ENCODE data around the gene KCNIP3. TPM values are rescaled to one million over a fixed set of nuclear protein-coding genes. Genes with fewer than 3 reads are reported as not detected.

KCNIP3 gene
- polyA plus RNA-seq, 1 of the 3 experiments (the other 2 are of a cell fraction): 0.97 TPM

DNA sequence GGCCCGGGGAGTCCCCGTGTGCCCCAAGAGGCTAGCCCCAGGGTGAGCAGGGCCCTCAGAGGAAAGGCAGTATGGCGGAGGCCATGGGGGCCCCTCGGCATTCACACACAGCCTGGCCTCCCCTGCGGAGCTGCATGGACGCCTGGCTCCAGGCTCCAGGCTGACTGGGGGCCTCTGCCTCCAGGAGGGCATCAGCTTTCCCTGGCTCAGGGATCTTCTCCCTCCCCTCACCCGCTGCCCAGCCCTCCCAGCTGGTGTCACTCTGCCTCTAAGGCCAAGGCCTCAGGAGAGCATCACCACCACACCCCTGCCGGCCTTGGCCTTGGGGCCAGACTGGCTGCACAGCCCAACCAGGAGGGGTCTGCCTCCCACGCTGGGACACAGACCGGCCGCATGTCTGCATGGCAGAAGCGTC is 88.4 kb downstream of the KCNIP3 start (continued):
- TF ChIP-seq, protein P1, sequence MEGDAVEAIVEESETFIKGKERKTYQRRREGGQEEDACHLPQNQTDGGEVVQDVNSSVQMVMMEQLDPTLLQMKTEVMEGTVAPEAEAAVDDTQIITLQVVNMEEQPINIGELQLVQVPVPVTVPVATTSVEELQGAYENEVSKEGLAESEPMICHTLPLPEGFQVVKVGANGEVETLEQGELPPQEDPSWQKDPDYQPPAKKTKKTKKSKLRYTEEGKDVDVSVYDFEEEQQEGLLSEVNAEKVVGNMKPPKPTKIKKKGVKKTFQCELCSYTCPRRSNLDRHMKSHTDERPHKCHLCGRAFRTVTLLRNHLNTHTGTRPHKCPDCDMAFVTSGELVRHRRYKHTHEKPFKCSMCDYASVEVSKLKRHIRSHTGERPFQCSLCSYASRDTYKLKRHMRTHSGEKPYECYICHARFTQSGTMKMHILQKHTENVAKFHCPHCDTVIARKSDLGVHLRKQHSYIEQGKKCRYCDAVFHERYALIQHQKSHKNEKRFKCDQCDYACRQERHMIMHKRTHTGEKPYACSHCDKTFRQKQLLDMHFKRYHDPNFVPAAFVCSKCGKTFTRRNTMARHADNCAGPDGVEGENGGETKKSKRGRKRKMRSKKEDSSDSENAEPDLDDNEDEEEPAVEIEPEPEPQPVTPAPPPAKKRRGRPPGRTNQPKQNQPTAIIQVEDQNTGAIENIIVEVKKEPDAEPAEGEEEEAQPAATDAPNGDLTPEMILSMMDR (IDR thresholded peaks at IDR 0.05): no peak
- no peak for TF ChIP-seq TEAD4 (IDR thresholded peaks at IDR 0.05; ENCODE audit: borderline replicate concordance, insufficient read depth)

DNA sequence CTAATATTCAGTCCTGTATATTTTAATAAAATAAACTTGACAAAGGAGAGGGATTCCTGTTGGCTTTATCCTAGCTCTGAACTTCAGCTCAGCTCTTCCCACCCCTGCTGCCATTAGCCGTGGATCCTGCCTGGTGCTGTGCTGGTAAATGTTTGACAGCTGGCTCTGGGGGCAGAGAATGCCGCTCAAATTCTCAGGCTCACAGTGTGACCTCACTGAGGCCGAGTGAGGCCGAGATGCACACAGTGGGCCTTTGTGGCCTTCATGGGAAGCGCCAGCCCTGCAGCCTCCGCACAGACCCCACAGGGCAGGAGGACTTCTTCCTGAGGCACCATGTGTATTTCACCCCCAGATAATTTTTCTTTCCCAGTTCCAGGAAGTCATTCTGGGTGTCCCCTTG is 88.9 kb downstream of the KCNIP3 start:
- H3K79me2 ChIP-seq (ENCODE audit: insufficient read depth): no peaks in the 10 kb centered on the region
- POLR2A ChIA-PET: no interaction called here

More for the DNA sequence above, 88.9 kb downstream of the KCNIP3 start:
- Histone ChIP-seq H3K9me2 (no peaks in the 10 kb centered on the region), H3K9me3 (no peaks in the 10 kb centered on the region), H4K20me1 (ENCODE audit: insufficient read depth) (no peaks in the 10 kb centered on the region), H3K4me1 (ENCODE audit: control insufficient read depth in 1 of 2, insufficient read depth in 2 of 2, low read depth in 1 of 2, low read length in 1 of 2) (no peaks in the 10 kb centered on the region), H2AFZ (ENCODE audit: low read depth) (no peak overlapping the region), H3F3A (replicated peaks; ENCODE audit: insufficient read depth) (no peaks in the 10 kb centered on the region), H3K4me3 (ENCODE audit: low read depth in 2 of 2, low read length in 1 of 2) (no peak overlapping the region), H3K27ac (ENCODE audit: low read depth in 2 of 2, low read length in 1 of 2) (no peak overlapping the region), H3K9ac (no peak overlapping the region), H3K27me3 (ENCODE audit: insufficient read depth) (no peaks in the 10 kb centered on the region; the same call in 1 of the 2 replicates), H3K4me2 (no peak overlapping the region), H3K36me3 (replicated peaks in 1 of 2; ENCODE audit: control insufficient read depth in 1 of 2, insufficient read depth in 2 of 2, low read length in 1 of 2) (no peaks in the 10 kb centered on the region)
- no peak for DNase-seq
- TF ChIP-seq, protein P2, sequence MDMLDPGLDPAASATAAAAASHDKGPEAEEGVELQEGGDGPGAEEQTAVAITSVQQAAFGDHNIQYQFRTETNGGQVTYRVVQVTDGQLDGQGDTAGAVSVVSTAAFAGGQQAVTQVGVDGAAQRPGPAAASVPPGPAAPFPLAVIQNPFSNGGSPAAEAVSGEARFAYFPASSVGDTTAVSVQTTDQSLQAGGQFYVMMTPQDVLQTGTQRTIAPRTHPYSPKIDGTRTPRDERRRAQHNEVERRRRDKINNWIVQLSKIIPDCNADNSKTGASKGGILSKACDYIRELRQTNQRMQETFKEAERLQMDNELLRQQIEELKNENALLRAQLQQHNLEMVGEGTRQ (IDR thresholded peaks at IDR 0.05; ENCODE audit: borderline replicate concordance, low read depth, low read length): no peak
- no peak for TF ChIP-seq ELF1 (IDR thresholded peaks at IDR 0.05)
- TF ChIP-seq, protein P3, sequence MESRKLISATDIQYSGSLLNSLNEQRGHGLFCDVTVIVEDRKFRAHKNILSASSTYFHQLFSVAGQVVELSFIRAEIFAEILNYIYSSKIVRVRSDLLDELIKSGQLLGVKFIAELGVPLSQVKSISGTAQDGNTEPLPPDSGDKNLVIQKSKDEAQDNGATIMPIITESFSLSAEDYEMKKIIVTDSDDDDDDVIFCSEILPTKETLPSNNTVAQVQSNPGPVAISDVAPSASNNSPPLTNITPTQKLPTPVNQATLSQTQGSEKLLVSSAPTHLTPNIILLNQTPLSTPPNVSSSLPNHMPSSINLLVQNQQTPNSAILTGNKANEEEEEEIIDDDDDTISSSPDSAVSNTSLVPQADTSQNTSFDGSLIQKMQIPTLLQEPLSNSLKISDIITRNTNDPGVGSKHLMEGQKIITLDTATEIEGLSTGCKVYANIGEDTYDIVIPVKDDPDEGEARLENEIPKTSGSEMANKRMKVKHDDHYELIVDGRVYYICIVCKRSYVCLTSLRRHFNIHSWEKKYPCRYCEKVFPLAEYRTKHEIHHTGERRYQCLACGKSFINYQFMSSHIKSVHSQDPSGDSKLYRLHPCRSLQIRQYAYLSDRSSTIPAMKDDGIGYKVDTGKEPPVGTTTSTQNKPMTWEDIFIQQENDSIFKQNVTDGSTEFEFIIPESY (IDR thresholded peaks at IDR 0.05; ENCODE audit: borderline replicate concordance, low read depth): no peak
- TF ChIP-seq, protein P1 (IDR thresholded peaks at IDR 0.05): no peak
- WGBS (ENCODE audit: low lambda C conversion rate): 74% methylated on average over 6 of the region's 6 CpGs
- CTCF ChIA-PET: interaction anchor here (2.3 kb wide), 1 partner anchor 41 kb away, joined by 6 read pairs; no protein-coding TSS in a partner anchor
